BE2C (cell line): ENCODE measurements around the gene SRMS.

Source experiments
- DNase-seq: peaks from one replicate; pipeline ENCODE4 v3.0.0-alpha.2; 2020
- H3K27me3 ChIP-seq: fragments of 250-450 bp; sonication (Bioruptor Pico); 2 replicates; pipeline ENCODE4 v1.5.1; 2020; ENCODE audit warnings: mild to moderate bottlenecking
- H3K36me3 ChIP-seq: fragments of 250-450 bp; sonication (Bioruptor Pico); 2 replicates; pipeline ENCODE4 v1.5.1; 2020; ENCODE audit warnings: mild to moderate bottlenecking
- H3K4me1 ChIP-seq: fragments of 250-450 bp; sonication (Bioruptor Pico); 2 replicates; pipeline ENCODE4 v1.5.1; 2020
- H3K4me3 ChIP-seq: 2 replicates; pipeline ENCODE4 v1.5.1; 2011; ENCODE audit warnings: low read depth, low read length
- H3K9me3 ChIP-seq: fragments of 250-450 bp; sonication (Bioruptor Pico); 2 replicates; pipeline ENCODE4 v1.5.1; 2020
- TF ChIP-seq, protein P1 (sequence below): IDR thresholded peaks from 2 replicates; pipeline ENCODE4 v1.5.1; 2012; ENCODE audit warnings: mild to moderate bottlenecking, low read depth, low read length

The SRMS gene

DNA sequence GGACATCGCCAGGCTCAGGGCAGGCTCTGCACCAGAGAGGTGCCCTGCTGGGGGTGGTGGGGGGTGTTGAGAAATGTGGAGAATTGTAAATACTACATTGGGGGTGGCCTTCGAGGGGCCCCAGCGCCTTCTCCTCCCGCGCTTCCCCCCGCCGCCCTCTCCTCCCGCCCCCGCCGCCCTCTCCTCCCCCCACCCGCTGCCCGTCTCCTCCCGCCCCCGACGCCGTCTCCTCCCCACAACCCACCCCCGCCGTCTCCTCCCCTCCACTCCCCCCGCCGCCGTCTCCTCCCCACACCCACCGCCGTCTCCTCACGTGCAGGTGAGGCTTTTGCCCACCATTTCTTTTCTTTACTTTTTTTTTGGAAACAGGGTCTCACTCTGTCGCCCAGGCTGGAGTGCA lies 1.5 kb upstream of the SRMS start:
- Histone ChIP-seq H3K4me1 (peaks cover 3% of the 10 kb centered on the region; the same call in 1 of the 2 replicates), H3K4me3 (no peak overlapping the region), H3K36me3 (no peaks in the 10 kb centered on the region), H3K27me3 (no peaks in the 10 kb centered on the region), H3K9me3 (no peaks in the 10 kb centered on the region)
- TF ChIP-seq, protein P1, sequence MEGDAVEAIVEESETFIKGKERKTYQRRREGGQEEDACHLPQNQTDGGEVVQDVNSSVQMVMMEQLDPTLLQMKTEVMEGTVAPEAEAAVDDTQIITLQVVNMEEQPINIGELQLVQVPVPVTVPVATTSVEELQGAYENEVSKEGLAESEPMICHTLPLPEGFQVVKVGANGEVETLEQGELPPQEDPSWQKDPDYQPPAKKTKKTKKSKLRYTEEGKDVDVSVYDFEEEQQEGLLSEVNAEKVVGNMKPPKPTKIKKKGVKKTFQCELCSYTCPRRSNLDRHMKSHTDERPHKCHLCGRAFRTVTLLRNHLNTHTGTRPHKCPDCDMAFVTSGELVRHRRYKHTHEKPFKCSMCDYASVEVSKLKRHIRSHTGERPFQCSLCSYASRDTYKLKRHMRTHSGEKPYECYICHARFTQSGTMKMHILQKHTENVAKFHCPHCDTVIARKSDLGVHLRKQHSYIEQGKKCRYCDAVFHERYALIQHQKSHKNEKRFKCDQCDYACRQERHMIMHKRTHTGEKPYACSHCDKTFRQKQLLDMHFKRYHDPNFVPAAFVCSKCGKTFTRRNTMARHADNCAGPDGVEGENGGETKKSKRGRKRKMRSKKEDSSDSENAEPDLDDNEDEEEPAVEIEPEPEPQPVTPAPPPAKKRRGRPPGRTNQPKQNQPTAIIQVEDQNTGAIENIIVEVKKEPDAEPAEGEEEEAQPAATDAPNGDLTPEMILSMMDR = no peak
- DNase-seq = no peak

DNA sequence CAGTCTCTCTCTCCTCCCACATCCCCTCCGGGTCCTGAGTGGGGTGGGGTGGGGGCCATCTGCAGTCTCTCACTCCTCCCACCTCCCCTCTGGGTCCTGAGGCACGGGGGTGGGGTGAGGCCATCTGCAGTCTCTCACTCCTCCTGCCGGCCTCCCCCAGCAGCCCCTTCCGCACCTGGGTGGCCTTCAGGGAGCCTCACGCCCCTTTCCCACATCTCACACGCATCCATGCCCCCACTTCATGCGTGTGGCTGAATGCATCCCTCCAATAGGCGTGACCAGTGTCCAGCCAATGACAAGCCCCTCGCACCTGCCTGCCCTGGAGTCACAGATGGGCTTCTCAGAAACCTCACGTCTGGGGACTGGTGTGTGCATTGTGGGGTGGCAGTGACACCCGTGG lies 993 bp upstream of the SRMS start:
- Histone ChIP-seq H3K9me3 (no peaks in the 10 kb centered on the region), H3K4me1 (peaks cover 3% of the 10 kb centered on the region; the same call in 1 of the 2 replicates), H3K36me3 (no peaks in the 10 kb centered on the region), H3K4me3 (no peak overlapping the region), H3K27me3 (no peaks in the 10 kb centered on the region)
- TF ChIP-seq, protein P1 = no peak
- no peak for DNase-seq

DNA sequence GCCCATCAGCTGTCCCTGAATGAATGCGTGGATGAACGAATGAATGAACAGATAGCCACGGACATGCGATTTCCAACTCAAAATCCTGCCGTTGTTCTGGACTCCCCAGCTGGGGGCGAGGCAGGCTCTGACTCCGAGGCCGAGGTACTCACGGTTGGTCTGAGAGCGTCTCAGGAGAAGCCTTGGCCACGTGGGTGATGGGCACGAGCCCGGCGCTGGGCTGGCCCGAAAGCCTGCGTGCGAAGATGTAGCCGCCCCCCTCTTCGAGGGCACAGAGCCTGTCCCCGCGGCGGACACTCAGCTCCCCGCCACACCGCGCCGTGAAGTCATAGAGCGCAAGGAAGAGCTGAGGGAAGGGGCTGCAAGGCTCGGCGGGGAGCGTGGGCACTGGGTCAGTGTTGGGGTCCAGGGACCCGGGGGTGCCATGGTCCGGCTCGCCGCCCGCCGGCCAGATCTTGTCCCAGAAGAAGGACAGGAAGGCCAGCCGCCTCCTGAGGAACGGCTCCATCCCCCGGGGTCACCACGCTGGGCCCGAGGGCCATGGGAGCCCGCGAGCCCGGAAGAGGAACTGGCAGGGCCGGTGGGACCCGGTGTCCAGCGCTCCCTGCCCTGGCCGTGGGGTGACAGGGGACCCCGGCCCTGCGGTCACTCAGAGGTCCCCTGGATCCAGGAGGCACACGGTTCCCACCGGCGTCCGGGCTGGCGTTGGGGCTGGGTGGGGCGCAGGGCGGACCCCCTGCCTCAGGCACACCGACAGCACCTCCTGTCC lies 409 bp downstream of the SRMS start:
- TF ChIP-seq, protein P1 = no peak
- no peaks in the 10 kb centered on the region for H3K4me1 ChIP-seq
- H3K27me3 ChIP-seq = no peaks in the 10 kb centered on the region
- no peaks in the 10 kb centered on the region for H3K9me3 ChIP-seq
- no peak for DNase-seq
- no peak overlapping the region for H3K4me3 ChIP-seq
- no peaks in the 10 kb centered on the region for H3K36me3 ChIP-seq

DNA sequence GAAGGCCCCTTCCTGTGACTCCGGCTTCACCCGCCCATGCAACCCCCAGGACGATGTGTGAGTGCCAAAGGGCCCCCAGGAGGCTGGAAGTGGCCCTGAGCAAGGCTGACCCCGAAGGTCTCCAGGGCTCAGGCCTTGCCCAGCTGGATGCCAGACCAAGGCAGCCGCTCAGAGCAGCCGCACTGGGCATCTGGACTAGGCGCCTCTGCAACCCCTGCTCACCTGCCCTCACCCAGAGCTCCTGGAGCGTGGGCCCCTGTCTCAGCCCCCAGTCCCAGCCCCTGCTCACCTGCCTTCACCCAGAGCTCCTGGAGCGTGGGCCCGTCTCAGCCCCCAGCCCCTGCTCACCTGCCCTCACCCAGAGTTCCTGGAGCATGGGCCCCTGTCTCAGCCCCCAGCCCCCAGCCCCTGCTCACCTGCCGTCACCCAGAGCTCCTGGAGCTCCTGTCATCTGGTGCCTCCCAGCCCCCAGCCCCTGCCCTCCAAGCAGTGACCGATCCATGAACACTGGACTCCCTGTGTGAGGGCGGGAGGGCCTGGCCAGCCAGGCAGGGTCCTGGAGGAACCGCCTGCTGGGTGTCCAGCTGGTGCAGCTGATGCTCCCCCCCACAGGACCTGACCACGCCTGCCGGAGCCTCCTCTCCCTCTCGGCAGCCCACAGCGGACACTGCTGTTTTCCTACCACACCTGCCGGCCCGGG lies 1.1 kb downstream of the SRMS start:
- DNase-seq = no peak
- H3K4me1 ChIP-seq = no peaks in the 10 kb centered on the region
- TF ChIP-seq, protein P1 = no peak
- no peak overlapping the region for H3K4me3 ChIP-seq
- no peaks in the 10 kb centered on the region for H3K27me3 ChIP-seq
- no peaks in the 10 kb centered on the region for H3K36me3 ChIP-seq
- H3K9me3 ChIP-seq = no peaks in the 10 kb centered on the region

DNA sequence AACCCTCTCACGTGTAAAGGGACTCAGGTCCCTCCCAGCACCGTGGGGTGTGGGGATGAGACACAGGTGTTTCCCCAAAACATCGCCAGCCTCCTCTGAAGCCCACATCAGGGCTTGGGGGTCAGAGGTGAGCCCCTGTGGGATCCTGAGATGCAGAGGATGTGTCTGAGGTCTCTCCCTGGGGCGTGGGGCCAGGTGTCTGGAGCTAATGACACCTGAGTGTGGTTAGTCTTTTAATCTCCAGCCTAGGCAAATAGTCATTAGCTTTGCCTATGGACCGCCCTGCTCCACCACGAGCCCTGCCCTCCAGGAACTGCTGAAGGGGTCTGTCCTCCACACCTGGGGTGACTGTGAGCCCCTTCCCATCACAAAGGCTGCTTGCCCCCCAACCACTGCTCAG lies 1.7 kb downstream of the SRMS start:
- Histone ChIP-seq H3K4me3 (no peak overlapping the region), H3K36me3 (no peaks in the 10 kb centered on the region), H3K4me1 (no peaks in the 10 kb centered on the region; the same call in 1 of the 2 replicates), H3K27me3 (no peaks in the 10 kb centered on the region), H3K9me3 (no peaks in the 10 kb centered on the region)
- TF ChIP-seq, protein P1 = no peak
- DNase-seq = no peak

DNA sequence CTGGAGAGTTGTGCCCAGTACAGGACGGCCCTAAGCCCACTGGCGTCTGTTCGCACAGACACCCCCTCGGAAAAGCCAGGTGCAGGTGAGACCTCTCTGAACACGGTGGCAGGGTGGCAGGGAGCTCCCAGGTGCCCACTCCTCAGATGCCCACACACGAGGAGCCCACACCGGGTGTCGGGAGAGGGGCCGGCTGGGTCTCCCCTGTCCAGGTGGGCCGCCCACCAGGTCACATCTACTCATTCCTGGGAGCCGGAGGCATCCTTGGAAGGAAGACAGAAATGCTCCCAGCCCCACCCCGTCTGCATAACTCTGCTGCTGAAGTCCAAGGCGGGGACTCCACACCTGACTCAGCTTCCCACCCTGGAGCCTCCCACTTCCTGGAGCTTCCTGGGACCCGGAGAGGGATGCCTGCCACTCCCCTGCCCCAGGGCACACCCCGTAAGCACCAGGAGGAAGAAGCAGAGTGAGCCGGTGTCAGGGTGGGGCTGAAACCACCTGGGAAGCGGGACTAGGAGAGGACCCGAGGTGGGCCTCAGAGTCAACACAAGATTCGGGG lies 2.5 kb downstream of the SRMS start:
- H3K27me3 ChIP-seq = no peaks in the 10 kb centered on the region
- H3K36me3 ChIP-seq = no peaks in the 10 kb centered on the region
- TF ChIP-seq, protein P1 = no peak
- no peaks in the 10 kb centered on the region for H3K9me3 ChIP-seq
- H3K4me1 ChIP-seq = peaks cover 8% of the 10 kb centered on the region
- no peak for DNase-seq
- no peak overlapping the region for H3K4me3 ChIP-seq
